Globus pallidus (tissue), 1 donor: ENCODE results near the gene FAM234A.

Source experiments
- DNase-seq: peaks from one replicate; pipeline ENCODE4 v3.0.0-alpha.2; 2015; ENCODE audit warnings: low spot score

FAM234A gene

DNA sequence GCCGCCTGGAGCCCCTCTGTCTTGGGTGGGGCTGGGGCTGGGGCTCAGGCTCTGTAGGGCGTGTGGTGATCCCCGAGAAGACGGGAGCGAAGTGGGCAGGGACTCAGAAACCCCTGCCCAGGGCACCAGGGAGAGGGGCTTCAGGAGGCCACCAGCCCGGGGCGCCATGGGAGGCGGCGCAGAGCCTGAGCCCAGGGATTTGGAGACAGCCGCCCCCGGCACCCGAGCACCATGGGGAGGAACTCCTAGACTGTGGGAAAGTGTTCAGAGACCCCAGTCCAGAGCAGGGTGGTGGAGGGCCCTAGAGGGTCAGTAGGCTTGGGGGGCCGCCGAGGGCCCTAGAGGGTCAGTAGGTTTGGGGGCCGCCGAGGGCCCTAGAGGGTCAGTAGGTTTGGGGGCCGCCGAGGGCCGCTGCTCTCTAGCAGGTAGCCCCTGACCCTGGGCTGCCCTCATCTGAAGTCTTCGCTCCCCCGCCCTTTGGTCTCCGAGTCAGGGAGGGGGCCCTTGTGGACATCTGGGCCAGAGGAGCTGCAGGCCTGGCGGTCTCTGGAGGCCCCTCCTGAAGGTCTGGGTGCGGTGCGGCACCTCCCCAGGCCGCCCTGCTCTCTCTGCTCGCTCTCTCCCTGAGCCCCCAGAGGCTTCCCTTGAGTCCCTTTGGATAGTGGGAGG, 46.5 kb downstream of the FAM234A start:
- no peak for DNase-seq

DNA sequence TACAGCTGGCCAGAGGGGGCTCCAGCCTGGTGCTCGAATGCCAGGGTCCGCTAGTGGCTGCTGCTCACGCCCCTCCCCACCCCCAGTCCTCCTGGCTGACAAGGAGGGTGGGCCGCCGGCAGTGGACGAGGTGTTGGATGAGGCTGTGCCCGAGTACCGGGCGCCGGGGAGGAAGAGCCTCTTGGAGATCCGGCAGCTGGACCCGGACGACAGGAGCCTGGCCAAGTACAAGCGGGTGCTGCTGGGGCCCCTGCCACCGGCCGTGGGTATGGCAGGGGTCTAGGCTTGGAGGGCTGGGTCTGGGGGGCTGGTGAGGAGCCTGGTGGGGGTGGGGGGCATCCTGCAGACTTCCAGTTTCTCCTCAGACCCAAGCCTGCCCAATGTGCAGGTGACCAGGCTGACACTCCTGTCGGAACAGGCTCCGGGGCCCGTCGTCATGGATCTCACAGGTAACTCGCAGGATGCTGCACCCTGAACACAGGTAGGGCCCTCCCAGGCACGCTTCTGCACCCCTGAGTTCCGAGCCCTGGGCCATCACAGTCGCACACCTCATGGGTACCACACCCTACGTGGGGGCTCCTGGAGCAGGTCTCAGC, 47.1 kb downstream of the FAM234A start:
- no peak for DNase-seq

- no peak for DNase-seq
Measured at GRCh38 chr16:282491-282890, 47.9 kb downstream of the FAM234A start.

DNA sequence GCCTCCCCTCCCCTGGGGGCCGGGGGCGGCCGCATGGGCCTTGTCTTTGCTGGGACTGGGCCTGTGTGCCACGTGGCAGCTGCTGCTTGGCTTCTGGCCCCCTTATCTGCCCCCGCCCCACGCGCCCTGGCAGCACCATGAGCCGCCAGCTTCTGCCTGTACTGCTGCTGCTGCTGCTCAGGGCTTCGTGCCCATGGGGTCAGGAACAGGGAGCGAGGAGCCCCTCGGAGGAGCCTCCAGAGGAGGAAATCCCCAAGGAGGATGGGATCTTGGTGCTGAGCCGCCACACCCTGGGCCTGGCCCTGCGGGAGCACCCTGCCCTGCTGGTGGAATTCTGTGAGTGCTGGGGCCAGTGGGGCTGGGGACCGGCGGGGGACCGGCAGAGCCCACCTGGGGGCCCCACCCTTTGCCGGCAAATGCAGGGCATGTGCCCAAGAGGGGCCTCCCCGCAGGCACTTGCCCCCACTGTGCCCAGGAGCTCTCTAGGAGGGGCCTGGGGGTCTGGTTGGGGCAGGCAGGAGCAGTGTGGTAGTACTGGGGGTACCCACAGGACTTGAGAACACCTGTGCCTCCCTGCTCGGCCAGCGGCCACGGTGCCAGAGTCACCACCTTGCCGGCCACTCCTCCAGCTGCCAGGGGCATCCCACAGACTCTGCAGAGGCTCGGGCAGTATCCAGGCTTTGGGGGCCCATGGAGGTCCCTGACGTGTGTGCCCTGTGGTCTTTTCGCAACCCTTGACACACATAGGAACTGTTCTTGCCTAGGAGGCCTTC, 48.6 kb downstream of the FAM234A start, which contains the start of gene PDIA2:
TSS of gene PDIA2 (plus strand) at position 132 of the 773 bp plus-strand sequence. CDS start at position 138, 6 bp downstream.
- peak; percentile 26 for DNase-seq

DNA sequence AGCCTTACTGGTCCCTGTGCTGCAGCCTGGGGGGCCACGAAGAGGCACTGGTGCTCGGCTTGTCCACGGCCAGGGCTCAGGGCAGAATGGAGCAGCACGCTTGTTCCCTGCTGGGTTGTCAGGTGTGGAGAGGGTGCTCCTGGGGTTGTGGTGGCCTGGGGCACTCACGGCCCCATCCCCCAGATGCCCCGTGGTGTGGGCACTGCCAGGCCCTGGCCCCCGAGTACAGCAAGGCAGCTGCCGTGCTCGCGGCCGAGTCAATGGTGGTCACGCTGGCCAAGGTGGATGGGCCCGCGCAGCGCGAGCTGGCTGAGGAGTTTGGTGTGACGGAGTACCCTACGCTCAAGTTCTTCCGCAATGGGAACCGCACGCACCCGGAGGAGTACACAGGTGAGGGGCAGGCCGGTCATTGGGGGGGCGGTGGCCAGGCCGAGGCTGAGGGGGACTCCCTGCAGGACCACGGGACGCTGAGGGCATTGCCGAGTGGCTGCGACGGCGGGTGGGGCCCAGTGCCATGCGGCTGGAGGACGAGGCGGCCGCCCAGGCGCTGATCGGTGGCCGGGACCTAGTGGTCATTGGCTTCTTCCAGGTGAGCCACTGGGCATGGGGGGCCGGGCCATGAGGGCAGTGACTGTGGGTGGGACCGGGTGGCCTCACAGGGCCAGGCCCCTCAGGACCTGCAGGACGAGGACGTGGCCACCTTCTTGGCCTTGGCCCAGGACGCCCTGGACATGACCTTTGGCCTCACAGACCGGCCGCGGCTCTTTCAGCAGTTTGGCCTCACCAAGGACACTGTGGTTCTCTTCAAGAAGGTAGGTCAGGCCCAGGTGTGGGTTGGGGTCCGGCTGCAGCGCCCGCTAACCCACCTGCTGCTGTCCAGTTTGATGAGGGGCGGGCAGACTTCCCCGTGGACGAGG, 49.8 kb downstream of the FAM234A start:
- no peak for DNase-seq

GRCh38 chr16:285146-286055, 50.8 kb downstream of the FAM234A start:
- DNase-seq = no peak

DNA sequence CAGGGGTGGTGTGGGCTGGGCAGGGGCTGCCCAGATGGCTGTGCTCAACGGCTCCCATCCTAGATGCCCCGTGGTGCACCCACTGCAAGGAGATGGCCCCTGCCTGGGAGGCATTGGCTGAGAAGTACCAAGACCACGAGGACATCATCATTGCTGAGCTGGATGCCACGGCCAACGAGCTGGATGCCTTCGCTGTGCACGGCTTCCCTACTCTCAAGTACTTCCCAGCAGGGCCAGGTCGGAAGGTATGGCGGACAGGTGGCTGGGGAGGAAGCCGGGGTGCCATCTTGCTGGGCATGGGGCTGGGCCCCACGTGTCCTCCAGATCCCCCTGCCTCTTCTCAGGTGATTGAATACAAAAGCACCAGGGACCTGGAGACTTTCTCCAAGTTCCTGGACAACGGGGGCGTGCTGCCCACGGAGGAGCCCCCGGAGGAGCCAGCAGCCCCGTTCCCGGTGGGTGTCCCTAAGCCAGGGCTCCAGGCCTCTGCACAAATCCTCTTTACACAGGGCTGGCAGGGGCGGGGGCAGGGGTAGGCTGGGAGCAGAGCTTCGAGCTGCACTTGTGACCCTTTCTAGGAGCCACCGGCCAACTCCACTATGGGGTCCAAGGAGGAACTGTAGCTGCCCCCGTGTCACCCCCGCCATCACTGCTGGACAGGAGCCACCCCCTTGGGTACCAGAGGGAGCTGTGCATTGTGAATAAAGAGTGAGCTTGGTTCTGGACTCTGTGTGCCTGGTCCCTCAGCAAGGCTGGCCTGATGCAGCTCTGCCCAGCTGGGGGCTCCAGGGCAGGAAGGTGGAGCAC, 52.1 kb downstream of the FAM234A start:
- DNase-seq = no peak

GRCh38 chr16:287298-287811, 52.7 kb downstream of the FAM234A start:
- DNase-seq = no peak

DNA sequence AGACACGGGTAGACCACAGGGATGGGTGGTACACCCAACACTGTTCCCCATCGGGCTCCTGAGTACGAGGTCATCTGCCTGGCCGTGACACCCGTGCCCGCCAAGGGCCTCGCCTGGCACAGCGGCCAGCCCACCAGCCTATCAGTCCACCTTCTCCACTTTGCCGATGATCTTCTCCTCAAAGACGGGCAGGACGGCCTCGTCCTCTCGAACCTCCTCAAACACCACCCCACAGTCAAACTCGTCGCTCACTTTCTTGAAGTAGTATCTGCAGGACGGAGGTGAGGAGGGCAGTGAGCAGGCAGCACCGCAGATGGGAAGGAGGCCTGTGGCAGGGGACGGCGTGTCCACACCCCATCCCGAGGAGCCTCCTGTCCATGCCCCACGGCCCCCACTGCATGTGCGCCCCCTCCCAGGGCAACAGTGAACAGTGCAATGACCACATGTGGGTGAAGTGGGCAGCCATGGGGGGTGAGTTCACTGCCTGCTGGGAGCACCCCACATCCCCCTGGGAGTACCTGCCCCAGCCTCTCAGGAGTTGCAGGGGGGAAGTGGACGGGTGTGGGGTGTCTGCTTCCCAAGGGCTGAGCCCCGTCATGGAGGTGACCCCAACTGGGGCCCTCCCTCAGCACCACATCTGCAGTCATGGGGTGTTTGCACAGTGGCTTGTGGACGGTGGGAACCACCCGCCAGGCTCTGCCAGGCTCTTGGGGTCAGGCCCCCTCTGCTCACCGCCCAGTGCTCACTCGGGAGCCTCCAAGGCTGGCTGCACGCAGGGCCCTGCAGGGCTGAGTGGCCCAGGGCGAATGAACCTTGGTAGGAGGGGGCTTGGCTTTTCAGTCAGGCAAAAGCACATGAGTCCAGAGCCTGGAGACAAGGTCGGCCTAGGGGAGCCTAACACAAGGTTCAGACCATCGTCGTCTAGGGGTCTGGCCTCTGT, 53.6 kb downstream of the FAM234A start:
- DNase-seq = no peak

DNA sequence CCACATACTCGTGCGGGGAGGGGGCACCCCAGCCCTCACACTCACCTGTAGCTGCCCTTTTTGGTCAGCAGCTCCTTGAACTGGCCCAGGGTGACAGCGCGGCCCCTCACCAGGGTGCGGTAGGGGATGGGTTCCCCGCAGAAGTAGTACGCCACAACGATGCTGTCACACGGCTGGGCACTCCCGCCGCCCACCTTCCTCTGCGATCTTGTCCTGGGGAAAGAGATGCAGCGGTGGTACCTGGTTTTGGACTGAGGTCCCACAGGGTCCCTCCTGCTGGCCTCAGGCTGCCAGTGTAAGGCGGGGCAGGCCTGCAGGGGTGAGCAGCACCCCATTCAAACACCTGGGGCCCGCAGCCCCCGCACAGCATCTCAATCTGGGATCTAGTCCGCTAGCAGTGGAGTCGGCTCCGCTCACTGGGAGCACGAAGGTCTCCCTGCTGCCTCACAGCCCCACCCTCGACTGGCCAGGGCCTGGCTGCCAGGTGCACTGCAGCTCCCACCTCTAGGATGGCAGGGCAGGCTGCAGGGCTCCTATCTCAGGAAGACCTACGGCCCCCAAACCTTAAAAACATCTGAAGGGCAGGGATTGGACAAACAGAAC, 54.9 kb downstream of the FAM234A start:
- DNase-seq = no peak

DNA sequence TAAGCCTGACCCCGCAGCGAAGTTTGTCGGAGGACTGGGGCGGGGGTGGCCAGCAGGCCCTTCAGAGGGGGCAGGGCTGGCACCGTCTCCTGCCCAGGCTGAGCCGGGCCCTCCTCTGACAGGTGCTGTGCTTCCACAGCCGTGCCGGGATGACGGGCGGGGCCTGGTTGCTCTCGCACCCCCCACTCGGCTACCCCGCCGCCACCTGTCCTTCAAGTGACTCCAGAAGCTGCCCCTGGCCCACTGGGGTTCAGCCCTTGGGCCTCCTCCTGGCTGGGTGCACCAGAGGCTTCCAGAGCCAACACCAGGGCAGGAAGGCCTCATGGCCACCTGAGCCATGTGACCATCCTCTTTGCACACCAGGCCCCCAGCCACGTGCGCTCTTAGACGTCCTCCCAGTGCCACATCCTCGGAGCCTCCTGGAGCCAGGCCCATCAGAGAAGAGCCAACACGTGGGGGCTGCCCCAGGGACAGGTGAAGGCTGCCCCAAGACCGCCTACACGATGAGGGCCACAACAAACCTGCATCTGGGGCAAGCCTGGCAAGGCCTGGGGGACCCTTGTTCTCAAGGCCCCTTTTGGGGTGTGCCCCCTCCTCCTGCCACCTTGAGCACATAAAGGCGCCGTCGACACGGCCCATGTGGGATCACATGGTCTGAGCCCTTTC, 55.5 kb downstream of the FAM234A start:
- DNase-seq = no peak

- no peak for DNase-seq
Measured at GRCh38 chr16:290681-291405, 56.2 kb downstream of the FAM234A start.

- no peak for DNase-seq
Measured at GRCh38 chr16:291539-291938, 56.9 kb downstream of the FAM234A start.

DNA sequence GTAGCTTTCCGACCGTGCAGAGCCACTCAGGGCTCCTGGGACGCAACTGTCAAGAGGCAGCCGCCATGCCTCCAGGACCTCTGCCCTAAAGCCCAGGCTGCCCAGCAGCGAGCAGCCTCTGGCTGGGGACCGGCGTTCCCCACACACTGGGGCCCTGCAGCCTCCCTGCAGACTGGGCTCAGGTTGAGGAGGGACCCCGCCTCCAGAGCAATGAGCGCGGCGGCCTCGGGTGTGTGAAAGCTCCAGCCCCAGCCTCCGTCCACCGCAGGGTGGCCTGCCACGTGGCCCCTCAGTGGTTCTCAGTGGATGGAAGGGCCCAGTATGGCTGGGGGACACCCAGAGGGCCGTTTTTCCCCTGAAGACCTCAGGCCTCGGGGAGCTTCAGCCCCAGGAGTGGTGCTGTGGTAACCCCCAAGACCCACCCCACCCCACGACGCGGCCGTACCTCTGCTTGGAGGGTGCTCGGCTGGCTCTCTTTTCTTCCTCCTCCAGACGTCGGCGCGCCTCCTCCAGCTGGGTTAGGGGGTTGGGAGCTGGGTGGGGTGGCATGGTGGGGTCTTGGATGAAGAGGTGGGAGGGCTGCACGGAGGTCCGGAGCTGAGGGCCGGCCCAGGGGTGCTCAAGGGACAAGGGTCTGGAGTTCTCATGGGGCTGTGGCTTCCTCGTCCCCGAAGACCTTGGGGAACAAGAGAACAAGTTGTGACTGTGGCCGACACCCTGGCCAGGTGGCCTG, 58.6 kb downstream of the FAM234A start:
- DNase-seq = no peak

DNA sequence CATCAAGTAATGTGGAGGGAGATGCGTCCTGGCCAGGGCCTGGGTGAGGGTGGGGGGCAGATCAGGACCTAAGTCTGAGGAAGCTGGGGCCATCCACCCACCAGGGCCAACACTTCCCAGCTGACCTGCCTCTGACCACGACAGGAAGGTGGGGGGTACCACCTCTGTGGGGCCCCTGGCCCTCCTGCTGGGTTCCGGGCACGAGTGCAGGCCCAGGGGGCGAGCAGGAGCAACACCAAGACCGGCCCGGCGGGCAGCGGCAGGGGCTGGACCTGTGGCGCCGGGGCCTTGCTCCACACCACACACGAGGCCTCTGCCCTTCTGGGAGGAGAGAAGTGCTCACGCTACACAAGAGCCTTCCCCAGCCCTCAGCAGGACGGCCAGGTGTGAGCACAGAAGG, 61.7 kb downstream of the FAM234A start:
- no peak for DNase-seq

- DNase-seq = no peak
Measured at GRCh38 chr16:296806-297510, 62.3 kb downstream of the FAM234A start.
